GM18519 (cell line): ENCODE results near the gene RABAC1.
"Not testable (repeated sequence)": the region's sequence is repeated elsewhere in the genome, so short reads cannot be mapped to it uniquely, and the experiment has no call there.

Experiments
- ATAC-seq: cut with Tn5 transposase; IDR thresholded peaks from one replicate; pipeline ENCODE4 v1.9.1; 2021; ENCODE audit warnings: mild to moderate bottlenecking, moderate library complexity; ENCODE audit not compliant: unreplicated experiment, low FRiP score

The RABAC1 gene

GRCh38 chr19:41951686-41952172, 7.4 kb downstream of the RABAC1 start:
- ATAC-seq: no peak

GRCh38 chr19:41947091-41947490, 12.0 kb downstream of the RABAC1 start:
- ATAC-seq: no peak

GRCh38 chr19:41945135-41945766, 13.9 kb downstream of the RABAC1 start:
- ATAC-seq: peak; percentile 68

- ATAC-seq: no peak
These were observed 14.8 kb downstream of the RABAC1 start for GRCh38 chr19:41944336-41944735.

GRCh38 chr19:41941410-41942202, 17.5 kb downstream of the RABAC1 start:
- ATAC-seq: no peak

GRCh38 chr19:41940731-41941409, 18.3 kb downstream of the RABAC1 start:
- no peak for ATAC-seq

- ATAC-seq: no peak
These were observed 19.0 kb downstream of the RABAC1 start for GRCh38 chr19:41939861-41940730.

GRCh38 chr19:41939209-41939608, 19.9 kb downstream of the RABAC1 start:
- not testable (repeated sequence) for ATAC-seq

GRCh38 chr19:41937525-41938468, 21.3 kb downstream of the RABAC1 start:
- no peak for ATAC-seq

GRCh38 chr19:41936961-41937360, 22.2 kb downstream of the RABAC1 start:
- no peak for ATAC-seq

- no peak for ATAC-seq
These were observed 22.7 kb downstream of the RABAC1 start for GRCh38 chr19:41936416-41936850.

GRCh38 chr19:41935760-41936415, 23.2 kb downstream of the RABAC1 start:
- ATAC-seq: no peak

GRCh38 chr19:41934849-41935374, 24.2 kb downstream of the RABAC1 start:
- ATAC-seq: no peak

- no peak for ATAC-seq
These were observed 25.3 kb downstream of the RABAC1 start for GRCh38 chr19:41933693-41934426.

- ATAC-seq: no peak
These were observed 26.3 kb downstream of the RABAC1 start for GRCh38 chr19:41932720-41933332.

- no peak for ATAC-seq
These were observed 26.8 kb downstream of the RABAC1 start for GRCh38 chr19:41932259-41932719.

- no peak for ATAC-seq
These were observed 28.1 kb downstream of the RABAC1 start for GRCh38 chr19:41930926-41931592.
